Endothelial cell of umbilical vein (primary cell): ENCODE data around the gene MYO16.

Experiments
- CTCF ChIP-seq, 2 donors: IDR thresholded peaks; 1 replicate in 1 of 2; 2 replicates in 1 of 2; pipeline ENCODE4 v1.5.1; 2011; ENCODE audit warnings: low read length in 2 of 2, mild to moderate bottlenecking in 2 of 2, moderate library complexity in 2 of 2, control low read depth in 1 of 2, inconsistent platforms in 1 of 2, low read depth in 1 of 2; ENCODE audit not compliant: insufficient read depth in 1 of 2; ENCODE audit errors: extremely low read depth in 1 of 2
- FOS ChIP-seq: IDR thresholded peaks from 2 replicates; pipeline ENCODE4 v1.6.1; 2011; ENCODE audit warnings: mild to moderate bottlenecking, low read length, moderate library complexity, borderline replicate concordance; ENCODE audit not compliant: insufficient read depth
- JUN ChIP-seq: IDR thresholded peaks from 2 replicates; pipeline ENCODE4 v1.6.1; 2011; ENCODE audit warnings: borderline replicate concordance, low read depth; ENCODE audit not compliant: insufficient read length, insufficient read depth
- POLR2A ChIP-seq: IDR thresholded peaks from 2 replicates; pipeline ENCODE4 v1.6.1; 2012; ENCODE audit warnings: low read depth, mild to moderate bottlenecking, control low read depth, low read length
- POLR2AphosphoS5 ChIP-seq: IDR thresholded peaks from 2 replicates; pipeline ENCODE4 v1.6.1; 2012; ENCODE audit warnings: low read depth, mild to moderate bottlenecking, control low read depth, low read length, moderate library complexity; ENCODE audit not compliant: insufficient read depth

DNA sequence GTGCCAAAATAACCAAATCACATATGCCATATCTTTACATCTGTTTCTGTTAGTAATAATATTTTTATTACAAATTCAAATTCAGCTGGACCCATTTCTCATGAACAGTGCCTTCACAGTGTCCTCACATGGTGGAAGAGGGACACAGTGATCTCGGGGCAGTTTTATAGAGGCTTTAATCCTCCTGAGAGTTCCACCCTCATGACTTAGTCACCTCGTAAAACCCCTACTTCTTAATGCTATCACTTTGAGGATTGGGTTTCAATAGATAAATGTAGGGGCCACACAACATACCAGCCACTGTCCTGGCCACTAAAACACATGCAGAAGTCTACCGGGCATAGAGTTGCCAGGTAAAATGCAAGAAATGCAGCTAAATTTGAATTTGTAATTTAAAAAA, 201.5 kb downstream of the MYO16 start:
- TF ChIP-seq CTCF (IDR thresholded peaks at IDR 0.05; ENCODE audit: extremely low read depth in 1 of 2, insufficient read depth in 1 of 2, low read depth in 1 of 2, low read length in 2 of 2): no peak
- no peak for TF ChIP-seq POLR2AphosphoS5
- TF ChIP-seq FOS: no peak
- TF ChIP-seq POLR2A: no peak
- no peak for TF ChIP-seq JUN
